GM19025 (cell line): ENCODE measurements around the gene AKAP6.

Source experiments
- ATAC-seq: cut with Tn5 transposase; IDR thresholded peaks from one replicate; pipeline ENCODE4 v1.9.1; 2021; ENCODE audit warnings: mild to moderate bottlenecking, low read depth, moderate library complexity; ENCODE audit not compliant: unreplicated experiment

The AKAP6 gene

DNA sequence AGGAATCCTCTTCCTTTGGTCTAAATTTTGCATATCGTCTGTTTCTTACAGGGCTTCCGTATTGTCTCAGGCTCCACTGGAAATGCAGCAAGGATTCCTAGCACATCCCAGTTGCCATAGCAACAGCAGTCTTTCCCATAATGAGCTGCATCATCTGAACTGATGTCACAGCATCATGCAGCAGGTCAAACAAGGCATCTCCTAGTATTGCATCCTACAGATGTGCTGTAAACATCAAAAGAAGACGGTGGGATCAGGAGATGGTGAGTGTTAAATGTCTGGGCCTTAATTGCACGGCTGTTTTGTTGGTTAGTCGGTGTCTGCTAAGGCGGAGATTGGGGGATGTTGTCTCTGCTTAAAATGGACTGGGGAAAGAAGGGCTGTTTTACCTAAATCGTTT is at the start of gene AKAP6:
Gene AKAP6 (plus strand): TSS at position 153 of the 400 bp plus-strand sequence. CDS start 104,196 bp downstream, outside the sequence.
- no peak for ATAC-seq

- no peak for ATAC-seq
Observed at GRCh38 chr14:32286602-32287001, 42.5 kb upstream of the AKAP6 start.

DNA sequence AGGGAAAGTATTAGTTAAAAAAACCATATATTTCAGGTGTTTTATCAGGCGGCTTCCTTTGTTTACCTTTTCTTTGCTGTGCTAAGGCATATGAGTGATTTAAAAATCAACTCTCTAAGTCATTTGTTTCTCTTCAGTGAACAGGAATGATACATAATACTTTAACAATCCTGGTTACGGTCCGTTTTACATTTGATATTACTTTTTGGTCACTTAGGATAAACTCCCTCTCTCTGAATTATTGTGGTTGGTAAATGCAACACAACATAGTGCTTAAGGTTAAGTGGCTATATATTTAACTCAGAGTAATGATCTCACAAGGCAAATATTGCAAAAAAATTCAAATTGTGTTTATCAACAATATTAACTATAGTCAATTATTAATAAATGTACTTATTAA is 32.7 kb upstream of the AKAP6 start:
- no peak for ATAC-seq

GRCh38 chr14:32298346-32298745 is 30.8 kb upstream of the AKAP6 start:
- ATAC-seq: no peak

- ATAC-seq: no peak
Observed at GRCh38 chr14:32300136-32300535, 29.0 kb upstream of the AKAP6 start.

DNA sequence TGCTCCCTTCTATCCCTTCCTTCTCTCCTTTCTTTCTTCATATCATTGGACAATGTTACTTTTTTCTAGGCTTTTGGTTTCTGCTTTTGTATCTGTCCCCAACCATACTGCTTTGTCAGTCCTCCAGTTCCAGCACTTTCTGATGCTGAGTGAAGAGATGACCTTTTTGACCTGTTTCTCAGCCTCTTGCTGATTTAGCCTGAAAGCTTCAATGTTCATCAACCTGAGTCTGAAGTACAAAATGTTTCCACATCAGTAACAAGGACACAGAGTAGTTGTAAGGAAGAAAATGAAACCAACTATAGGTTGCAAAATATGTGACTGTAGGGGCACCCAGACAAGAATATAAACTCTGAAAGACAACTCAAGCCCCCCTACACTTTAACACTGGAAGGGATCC is 25.2 kb upstream of the AKAP6 start:
- ATAC-seq: no peak

DNA sequence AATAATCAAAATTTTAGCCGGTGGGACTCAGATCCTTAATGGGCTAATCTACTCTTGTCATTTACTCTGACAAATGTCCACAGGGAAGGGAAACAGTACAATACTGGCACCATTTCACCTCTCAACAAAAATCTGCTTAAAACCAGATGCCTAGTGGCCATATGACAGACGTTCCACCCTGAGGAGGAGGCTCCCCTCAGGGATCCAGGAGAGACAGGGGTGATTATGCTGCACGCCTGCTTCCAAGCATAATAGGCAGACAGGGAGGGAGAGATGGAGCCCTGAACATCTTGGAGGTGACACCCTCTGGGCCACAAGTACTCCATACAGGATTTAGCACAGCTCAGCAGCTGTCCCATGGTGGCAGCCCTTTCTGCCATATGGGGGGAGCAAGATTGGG is 24.8 kb upstream of the AKAP6 start:
- no peak for ATAC-seq

DNA sequence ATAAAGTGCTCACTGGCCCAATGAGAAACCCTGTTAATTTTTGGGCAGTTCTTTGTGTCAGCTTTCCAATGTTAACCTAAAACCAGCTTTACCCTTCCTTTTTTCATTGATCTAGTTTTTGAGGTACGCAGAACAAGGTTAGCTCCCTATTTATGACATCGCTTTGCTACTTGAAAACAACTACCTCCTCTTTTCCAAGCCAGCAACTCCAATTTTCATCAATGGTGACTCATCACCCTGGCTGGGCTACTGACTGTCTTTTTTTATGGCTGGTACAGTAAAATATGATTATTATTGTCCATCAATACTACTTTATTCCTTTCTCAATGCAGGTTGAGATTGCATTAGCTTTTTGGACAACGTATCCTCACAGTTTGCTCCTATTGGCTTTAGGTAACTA is 22.5 kb upstream of the AKAP6 start:
- ATAC-seq: no peak

GRCh38 chr14:32307881-32308582 is 21.1 kb upstream of the AKAP6 start:
- no peak for ATAC-seq

DNA sequence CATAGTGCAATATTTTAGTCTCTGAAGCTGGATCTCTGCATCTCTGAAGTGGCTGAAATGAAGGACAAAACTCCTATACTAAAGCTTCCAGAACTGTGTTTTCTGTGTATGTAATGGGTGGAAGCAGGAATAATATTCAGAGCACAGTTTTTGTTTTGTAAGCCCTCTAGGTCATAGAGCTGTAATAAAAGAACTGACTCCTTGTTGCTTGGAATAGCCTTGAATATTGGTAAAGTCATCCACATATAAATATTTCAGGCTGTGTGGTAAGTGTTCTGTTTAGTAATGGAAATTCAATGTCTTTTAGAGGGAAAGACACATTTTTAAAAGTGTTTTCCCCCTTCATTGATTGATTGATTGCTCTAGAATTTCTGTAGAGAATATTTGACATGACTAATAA is 18.2 kb upstream of the AKAP6 start:
- no peak for ATAC-seq

GRCh38 chr14:32311294-32312009 is 17.6 kb upstream of the AKAP6 start:
- ATAC-seq: no peak

DNA sequence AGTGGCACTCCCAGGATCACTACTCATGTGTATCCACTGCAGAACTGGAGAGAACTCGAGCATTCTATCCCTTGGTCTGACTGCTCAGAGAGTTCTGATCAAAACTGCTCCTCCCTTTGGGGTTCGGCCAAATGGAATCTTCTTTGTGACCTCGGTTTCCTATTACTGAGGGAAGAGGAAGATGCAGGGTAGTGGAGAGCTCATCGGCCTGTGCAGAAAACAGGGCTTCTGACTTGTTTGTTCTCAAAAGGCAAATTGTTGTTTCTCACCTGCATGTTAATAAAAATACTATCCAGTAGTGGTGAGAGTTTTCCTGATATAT is 17.1 kb upstream of the AKAP6 start:
- no peak for ATAC-seq

- ATAC-seq: no peak
Observed at GRCh38 chr14:32313844-32314376, 15.2 kb upstream of the AKAP6 start.

GRCh38 chr14:32318087-32318795 is 10.9 kb upstream of the AKAP6 start:
- ATAC-seq: no peak

DNA sequence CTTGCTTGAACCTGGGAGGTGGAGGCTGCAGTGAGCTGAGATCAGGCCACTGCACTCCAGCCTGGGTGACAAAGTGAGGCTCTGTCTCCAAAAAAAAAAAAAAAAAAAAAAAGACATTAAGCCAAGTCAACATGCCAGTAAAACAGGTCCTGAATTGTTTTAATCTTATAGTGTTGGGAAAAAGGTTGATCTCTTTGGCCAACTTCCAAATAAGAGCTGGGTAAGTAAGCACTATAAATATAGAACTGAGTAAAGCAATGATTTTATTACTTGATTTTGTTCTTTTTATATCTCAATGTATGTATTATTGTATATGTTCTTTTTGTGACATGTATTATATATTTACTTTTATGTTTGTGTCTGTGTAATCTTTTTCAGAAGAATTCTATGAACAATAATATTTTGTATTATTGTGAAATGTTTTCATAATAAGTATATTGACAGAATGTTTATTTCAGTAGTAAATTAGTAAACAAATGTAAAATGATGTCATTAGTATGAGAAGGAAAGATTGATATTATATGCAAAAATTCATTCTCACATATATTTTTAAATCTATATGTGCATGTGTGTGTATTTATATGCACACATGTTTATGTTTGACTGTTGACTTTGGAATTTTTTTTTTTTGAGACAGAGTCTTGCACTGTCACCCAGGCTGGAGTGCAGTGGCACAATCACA is 9.6 kb upstream of the AKAP6 start:
- no peak for ATAC-seq

DNA sequence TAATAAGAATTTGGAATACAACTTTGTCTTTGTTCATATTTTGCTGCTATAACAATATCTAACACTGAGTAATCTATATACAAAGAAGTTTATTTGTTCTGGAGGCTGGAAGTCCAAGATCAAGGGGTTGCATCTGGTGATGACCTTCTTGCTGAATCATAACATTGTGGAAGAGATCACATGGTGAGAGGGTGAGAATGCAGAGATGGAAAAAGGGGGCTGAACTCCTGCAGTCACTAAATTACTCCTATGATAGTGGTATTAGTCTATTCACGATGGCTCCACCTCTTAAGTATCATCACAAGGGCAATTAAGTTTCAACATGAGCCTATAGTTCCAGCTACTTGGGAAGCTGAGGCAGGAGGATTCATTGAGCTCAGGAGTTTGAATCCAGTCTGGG is 4.5 kb upstream of the AKAP6 start:
- no peak for ATAC-seq

DNA sequence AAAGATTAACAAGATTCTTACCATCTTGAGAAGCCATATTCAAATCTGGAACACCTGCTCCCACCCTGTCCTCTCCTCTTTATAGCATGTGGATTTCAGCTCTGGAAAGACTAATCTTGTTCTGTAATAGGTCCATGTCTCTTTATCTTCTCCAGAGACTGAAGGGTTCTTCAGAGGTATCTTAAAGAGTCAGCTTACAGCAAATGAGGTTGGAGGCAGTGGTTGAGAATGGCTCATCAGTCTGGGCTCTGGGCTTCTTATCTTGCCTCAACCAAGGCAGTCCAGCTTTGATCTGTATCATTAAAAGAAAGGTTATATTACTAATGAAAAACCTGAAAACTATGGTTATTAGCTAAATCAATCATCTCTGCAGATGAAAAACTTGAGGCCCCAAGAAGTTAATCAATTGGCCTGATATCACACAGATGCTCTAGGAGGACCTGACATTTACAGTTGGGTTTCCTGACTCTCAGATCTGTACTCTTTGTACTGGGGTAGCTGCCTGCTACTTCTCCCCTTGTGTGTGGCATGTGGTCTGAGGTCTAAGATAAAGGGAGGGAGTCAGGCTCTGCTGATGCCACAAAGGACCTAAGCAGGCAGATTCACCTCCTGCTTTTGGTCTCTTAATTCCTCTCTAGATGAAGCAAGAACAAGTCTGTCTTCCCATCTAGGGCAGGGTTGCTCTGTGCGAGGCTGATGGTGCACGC is 1.7 kb upstream of the AKAP6 start:
- ATAC-seq: no peak

GRCh38 chr14:32329690-32330285 is 690 bp downstream of the AKAP6 start:
- no peak for ATAC-seq

DNA sequence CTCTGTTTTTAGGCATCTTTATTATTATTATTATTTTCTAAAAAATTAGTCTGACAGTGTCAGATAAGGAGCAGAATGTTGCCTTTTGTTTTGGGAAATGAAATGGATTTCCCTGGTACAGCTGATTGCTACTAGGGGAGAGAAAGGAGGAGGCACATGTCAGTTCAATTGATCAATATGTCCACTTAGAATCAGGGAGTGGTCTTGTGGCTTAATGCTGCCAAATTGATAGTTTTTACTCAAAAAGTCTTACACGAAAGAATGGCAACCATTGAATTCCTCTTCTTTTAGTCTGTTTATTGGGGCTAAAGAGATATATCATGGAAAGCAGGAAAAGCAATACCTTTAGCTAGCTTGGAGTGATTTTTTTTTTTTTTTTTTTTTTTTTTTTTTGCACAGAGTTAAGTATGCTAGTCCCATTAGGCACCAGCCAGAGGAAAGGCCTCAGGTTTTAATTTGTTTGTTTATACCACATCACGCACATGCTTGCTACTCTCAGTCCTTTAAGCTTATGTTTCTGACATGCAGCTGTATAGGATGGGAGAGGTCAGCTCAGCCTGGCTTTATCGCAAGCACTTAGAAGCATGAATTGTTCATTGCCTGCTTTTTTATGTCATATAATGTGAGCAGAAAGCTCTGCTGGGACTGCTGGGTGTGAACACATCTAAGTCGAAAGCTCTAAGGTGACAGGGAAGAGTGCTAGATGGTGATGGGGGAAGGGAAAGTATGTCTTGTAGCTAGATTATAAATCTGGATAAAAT is 1.4 kb downstream of the AKAP6 start:
- ATAC-seq: no peak
